DMS153 treated with DMSO at 0.1 percent for 48 hours (cell line): ENCODE data around the gene FAM83E.
A peak's percentile ranks its signal among the peaks of the same experiment; 100 is the strongest.
"Not testable (repeated sequence)": the region's sequence is repeated elsewhere in the genome, so short reads cannot be mapped to it uniquely, and the experiment has no call there.

Source experiments
- DNase-seq: peaks from one replicate; lab custom pipeline; 2025; ENCODE audit not compliant: unreplicated experiment; lab: John Stamatoyannopoulos, UW

Gene FAM83E

DNA sequence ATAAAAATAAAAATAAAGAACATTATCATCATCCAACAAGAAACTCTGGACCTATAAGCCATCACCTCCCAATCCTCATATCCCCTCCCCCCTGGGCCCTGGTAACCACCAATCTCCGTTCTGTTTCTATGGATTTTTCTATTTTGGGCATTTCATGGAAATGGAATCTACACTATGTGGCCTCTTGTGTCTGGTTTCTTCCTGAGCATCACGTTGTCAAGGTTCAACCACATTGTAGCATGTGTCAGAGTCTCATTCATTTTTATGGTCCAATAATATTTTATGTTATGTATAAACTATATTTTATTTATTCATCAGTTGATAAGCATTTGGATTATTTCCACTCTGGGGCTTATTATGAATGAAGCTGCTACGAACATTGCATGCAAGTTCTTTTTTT lies 36.0 kb downstream of the FAM83E start:
- no peak for DNase-seq

DNA sequence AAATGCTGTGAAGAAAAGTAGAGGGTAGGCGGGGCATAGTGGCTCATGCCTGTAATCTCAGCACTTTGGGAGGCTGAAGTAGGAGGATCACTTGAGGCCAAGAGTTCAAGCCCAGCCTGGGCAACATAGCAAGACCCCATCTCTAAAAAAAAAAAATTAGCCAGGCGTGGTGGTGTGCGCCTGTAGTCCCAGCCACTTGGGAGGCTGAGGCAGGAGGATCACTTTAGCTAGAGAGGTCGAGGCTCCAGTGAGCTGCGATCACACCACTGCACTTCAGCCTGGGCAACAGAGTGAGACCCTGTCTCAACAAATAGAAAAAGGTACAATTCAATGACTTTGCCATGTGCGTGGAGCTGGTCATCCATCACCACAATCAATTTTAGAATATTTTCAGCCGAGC lies 37.0 kb downstream of the FAM83E start:
- DNase-seq: not testable (repeated sequence)

DNA sequence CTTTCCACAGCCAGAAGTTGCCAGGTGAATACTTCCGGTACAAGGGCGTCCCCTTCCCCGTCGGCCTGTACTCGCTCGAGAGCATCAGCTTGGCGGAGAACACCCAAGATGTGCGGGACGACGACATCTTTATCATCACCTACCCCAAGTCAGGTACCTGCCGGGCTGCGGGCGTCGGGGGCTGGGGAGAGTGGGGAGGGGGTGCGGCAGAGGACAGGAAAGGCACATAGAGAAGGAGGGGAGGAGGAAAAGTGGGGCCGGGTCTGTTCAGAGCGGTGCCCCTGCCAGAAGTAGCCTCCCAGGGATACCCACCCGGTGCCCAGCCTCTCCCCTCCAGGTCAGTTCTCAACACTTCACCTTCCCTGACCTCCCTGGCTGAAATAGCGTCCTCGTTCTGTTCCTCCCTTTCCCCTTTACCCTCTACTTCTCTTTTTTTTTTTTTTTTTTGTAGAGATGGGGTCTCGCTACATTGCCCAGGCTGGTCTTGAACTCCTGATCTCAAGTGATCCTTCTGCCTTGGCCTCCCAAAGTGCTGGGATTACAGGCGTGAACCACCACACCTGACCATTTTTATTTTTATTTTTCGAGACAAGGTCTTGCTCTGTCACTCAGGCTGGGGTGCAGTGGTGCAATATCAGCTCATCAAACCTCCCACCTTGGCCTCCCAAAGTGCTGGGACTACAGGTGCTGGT lies 38.8 kb downstream of the FAM83E start:
- no peak for DNase-seq

DNA sequence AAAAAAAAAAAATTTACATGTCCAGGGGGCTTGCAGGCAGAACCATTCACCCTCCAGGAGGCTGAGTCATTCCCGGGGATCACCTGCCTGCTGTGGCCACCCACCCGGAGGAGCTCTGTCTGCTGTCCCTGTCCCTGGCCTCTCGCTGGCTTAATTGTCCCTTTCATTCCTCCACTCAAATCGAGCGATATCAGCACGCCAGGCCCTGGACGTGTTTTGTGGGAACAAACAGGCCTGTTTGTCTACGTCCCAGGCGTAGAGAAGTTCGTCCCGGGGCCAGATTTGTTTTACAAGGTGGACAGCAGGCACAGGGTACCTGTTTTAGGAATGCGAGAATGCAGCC lies 41.7 kb downstream of the FAM83E start:
- no peak for DNase-seq

DNA sequence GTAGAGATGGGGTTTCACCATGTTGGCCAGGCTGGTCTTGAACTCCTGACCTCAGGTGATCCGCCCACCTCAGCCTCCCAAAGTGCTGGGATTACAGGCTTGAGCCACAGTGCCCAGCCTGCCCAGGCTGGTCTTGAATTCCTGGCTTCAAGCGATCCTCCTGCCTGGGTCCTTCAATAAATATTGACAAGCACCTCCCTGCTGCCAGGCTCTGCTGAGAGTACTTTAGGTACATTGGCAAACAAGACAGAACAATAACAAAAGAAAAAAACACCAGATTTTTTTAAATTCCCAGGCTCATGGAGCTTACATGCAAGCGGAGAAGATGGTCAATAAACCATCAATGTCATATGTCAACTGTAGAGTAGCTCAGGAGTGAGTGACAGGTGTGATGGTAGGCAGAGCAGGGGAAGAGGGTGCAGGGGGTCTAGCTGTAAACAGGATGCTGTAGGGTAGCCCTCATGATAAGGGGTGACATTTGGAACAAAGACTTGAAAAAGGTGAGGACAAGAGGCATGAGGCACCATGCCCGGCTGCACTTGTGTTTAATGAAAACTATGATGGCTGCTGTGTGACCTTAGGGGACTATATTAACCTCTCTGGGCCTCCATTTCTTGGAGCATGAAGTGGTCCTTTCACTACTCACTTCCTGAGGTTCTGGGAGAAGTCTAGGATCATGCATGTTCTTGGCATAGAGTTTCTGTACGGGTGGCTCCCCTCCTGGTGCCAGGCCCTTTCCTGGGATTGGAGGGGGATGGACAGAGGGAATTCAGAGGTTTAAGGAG lies 43.3 kb downstream of the FAM83E start:
- peak; percentile 38 for DNase-seq

DNA sequence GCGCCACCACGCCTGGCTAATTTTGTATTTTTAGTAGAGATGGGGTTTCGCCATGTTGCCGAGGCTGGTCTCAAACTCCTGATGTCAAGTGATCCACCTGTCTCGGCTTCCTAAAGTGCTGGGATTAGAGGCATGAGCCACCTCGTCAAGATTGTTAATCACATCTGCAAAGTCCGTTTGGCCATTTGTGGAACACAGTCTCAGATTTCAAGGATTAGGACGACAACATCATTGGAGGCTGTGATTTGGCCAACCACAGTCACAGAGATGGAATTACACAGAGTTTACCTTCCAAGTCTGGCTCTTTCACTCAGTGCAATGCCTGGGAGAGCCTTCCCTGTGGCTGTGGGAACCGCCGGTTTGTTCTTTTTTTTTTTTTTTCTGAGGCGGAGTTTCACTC lies 45.1 kb downstream of the FAM83E start:
- no peak for DNase-seq

DNA sequence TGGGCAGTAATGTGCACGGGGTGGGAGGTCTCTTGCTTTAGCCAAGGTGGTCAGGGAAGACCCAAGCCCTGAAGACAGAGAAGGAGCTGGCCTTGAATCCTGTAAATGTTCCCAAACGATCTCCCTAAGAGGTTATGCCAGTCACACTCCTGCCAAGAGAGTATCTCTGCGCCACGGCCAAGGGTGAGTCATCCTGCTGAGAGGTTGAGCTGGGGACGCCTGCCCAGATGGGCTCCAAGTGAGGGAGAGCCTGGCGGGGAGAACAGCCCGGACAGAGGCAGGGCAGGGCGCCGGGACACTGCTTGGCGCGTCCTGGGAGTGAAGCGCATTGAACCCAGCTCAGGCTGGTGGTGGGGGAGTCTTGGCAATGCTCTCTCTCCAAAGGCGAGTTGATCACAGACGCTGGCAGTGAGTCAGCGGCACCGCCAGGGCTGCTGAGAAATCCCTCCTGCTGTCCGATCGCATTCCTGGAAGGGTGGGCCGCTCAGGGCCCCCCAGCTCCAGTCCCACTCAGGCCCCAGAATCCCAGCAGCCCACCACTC lies 46.5 kb downstream of the FAM83E start:
- no peak for DNase-seq

DNA sequence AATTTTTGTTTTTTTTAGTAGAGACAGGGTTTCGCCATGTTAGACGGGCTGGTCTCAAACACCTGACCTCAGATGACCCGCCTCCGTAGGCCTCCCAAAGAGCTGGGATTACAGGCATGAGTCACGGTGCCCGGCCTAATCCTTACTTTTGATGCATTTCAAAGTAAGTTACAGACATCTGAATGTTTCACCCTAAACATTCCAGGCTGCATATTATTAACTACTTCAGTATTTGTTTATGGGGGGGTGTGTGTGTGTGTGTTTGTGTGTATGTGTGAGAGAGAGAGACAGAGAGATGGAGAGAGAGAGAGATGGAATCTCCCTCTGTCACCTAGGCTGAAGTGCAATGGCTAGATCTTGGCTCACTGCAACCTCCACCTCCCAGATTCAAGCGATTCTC lies 49.8 kb downstream of the FAM83E start:
- no peak for DNase-seq
